Activated B cell treated with CpG ODN at 0.5 μM for 24 hours (primary cell): ENCODE data around the gene SUPT3H. TPM values are rescaled to one million over a fixed set of nuclear protein-coding genes. Genes with fewer than 3 reads are reported as not detected.

Source experiments
- ATAC-seq: fragments of 200-7000 bp; cut with Tn5 transposase; one replicate; pipeline ENCODE4 v1.10.0; 2021; ENCODE audit warnings: low read depth, mild to moderate bottlenecking, moderate library complexity
- CTCF ChIA-PET: fragments of 350-600 bp; sonication (Branson Sonifier 250); formaldehyde crosslinking; loops from one replicate; lab custom pipeline; 2021; ENCODE audit warnings: antibody characterized with exemption; lab: Charles Lee
- POLR2A ChIA-PET: fragments of 350-600 bp; sonication (Branson Sonifier 250); formaldehyde crosslinking; loops from one replicate; lab custom pipeline; 2021; ENCODE audit warnings: antibody characterized with exemption; lab: Charles Lee
- DNase-seq: peaks from one replicate; pipeline ENCODE4 v3.0.0; 2022
- H3K27ac Mint-ChIP-seq: one replicate; pipeline ENCODE4 v1.8.0; 2020; ENCODE audit warnings: mixed read lengths
- H3K27me3 Mint-ChIP-seq: one replicate; pipeline ENCODE4 v1.8.0; 2021; ENCODE audit warnings: mixed read lengths
- H3K36me3 Mint-ChIP-seq: one replicate; pipeline ENCODE4 v1.8.0; 2021; ENCODE audit warnings: low read depth, mixed read lengths
- H3K4me1 Mint-ChIP-seq: one replicate; pipeline ENCODE4 v1.8.0; 2021; ENCODE audit warnings: mixed read lengths
- H3K4me3 Mint-ChIP-seq: one replicate; pipeline ENCODE4 v1.8.0; 2020; ENCODE audit warnings: mild to moderate bottlenecking, mixed read lengths
- H3K9me3 Mint-ChIP-seq: one replicate; pipeline ENCODE4 v1.8.0; 2020; ENCODE audit warnings: mixed read lengths
- intact Hi-C: fragments of 100-400 bp; cut with micrococcal nuclease; formaldehyde crosslinking; loops from one replicate; pipeline ENCODE4 v1.15.1; 2024
- total RNA-seq: library from RNA; stranded (reverse); gene quantifications from 2 replicates; pipeline ENCODE4 v1.2.3, GENCODE V29; 2022
- TF ChIP-seq, protein P1 (sequence below): fragments of 200-600 bp; IDR thresholded peaks from one replicate; pipeline ENCODE4 v1.8.0; 2022; ENCODE audit warnings: antibody characterized with exemption, mild to moderate bottlenecking

SUPT3H gene
- total RNA-seq, 1 donor from 2014 or later: 9.9 TPM

DNA sequence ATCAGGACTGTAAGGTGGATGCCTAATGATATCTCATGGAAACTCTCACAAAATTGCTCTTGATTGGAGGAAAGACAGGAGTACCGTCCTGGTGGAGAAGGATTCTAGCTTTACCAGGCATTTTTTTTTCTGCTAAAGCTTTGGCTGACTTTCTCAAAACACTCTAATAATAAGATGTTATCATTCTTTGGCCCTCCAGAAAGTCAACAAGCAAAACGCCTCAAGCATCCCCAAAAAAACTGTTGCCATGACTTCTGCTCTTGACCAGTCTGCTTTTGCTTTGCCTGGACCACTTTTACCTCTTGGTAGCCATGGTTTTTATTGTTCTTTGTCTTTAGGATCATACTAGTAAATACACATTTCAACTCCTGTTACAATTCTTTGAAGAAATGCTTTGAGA, 105.1 kb downstream of the SUPT3H start:
- H3K4me1 Mint-ChIP-seq: no peaks in the 10 kb centered on the region
- ATAC-seq: no peak
- no peak overlapping the region for H3K27ac Mint-ChIP-seq
- H3K36me3 Mint-ChIP-seq: peaks cover 4% of the 10 kb centered on the region
- H3K9me3 Mint-ChIP-seq: peaks cover 2% of the 10 kb centered on the region
- CTCF ChIA-PET: no interaction called here
- H3K27me3 Mint-ChIP-seq: no peaks in the 10 kb centered on the region
- intact Hi-C loops: no loop called here
- TF ChIP-seq, protein P1, sequence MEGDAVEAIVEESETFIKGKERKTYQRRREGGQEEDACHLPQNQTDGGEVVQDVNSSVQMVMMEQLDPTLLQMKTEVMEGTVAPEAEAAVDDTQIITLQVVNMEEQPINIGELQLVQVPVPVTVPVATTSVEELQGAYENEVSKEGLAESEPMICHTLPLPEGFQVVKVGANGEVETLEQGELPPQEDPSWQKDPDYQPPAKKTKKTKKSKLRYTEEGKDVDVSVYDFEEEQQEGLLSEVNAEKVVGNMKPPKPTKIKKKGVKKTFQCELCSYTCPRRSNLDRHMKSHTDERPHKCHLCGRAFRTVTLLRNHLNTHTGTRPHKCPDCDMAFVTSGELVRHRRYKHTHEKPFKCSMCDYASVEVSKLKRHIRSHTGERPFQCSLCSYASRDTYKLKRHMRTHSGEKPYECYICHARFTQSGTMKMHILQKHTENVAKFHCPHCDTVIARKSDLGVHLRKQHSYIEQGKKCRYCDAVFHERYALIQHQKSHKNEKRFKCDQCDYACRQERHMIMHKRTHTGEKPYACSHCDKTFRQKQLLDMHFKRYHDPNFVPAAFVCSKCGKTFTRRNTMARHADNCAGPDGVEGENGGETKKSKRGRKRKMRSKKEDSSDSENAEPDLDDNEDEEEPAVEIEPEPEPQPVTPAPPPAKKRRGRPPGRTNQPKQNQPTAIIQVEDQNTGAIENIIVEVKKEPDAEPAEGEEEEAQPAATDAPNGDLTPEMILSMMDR: no peak
- no peak for DNase-seq
- no peak overlapping the region for H3K4me3 Mint-ChIP-seq
- POLR2A ChIA-PET: no interaction called here

DNA sequence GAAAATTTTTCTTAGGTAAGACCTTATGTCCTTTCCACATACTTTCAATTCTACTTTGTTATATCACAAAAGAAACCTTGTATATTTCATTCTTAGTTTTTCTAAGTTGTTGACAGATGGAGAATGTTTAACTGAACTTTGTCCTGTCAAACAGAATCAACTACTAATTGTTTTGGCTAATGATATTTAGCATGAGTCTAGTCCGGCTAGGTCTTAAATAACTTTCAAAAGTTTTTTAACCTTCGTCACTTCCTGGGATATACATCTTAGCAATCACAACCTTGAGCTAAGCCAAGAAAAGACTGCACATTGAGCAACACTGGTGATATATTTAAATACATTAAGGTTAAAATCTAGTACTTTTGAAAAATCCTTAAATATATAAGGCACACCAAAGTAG, 112.5 kb downstream of the SUPT3H start:
- POLR2A ChIA-PET: no interaction called here

DNA sequence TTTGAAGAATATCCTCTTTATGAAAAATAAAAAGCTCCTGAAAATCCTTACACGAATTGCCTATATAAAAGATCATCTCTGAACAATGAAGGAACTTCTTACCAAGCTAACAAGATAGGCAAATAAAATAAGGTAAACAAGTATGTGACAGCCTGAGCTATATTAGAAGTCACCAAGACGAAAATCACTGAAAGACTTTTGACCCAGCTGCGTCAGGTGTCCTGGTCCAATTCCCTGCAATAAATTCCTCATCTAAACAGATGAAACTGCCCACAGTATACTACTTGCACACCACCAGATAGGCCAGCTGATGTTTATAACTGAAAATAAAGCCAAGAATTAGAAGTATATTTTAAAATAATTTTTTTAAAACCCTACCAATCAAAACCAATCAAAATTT, 117.0 kb downstream of the SUPT3H start:
- TF ChIP-seq, protein P1: no peak
- ChIA-PET POLR2A (no interaction called here), CTCF (no interaction called here)
- no peak for DNase-seq
- Mint-ChIP-seq H3K4me1 (no peaks in the 10 kb centered on the region), H3K27ac (no peak overlapping the region), H3K9me3 (no peaks in the 10 kb centered on the region), H3K4me3 (no peak overlapping the region), H3K36me3 (no peaks in the 10 kb centered on the region), H3K27me3 (no peaks in the 10 kb centered on the region)
- intact Hi-C loops: no loop called here
- ATAC-seq: no peak

More for the DNA sequence above, 112.5 kb downstream of the SUPT3H start:
- ATAC-seq: no peak
- DNase-seq: no peak
- Mint-ChIP-seq H3K4me1 (no peaks in the 10 kb centered on the region), H3K27me3 (no peaks in the 10 kb centered on the region), H3K4me3 (no peak overlapping the region), H3K36me3 (no peaks in the 10 kb centered on the region), H3K27ac (no peak overlapping the region), H3K9me3 (no peaks in the 10 kb centered on the region)
- intact Hi-C loops: no loop called here
- CTCF ChIA-PET: no interaction called here
- TF ChIP-seq, protein P1: no peak

DNA sequence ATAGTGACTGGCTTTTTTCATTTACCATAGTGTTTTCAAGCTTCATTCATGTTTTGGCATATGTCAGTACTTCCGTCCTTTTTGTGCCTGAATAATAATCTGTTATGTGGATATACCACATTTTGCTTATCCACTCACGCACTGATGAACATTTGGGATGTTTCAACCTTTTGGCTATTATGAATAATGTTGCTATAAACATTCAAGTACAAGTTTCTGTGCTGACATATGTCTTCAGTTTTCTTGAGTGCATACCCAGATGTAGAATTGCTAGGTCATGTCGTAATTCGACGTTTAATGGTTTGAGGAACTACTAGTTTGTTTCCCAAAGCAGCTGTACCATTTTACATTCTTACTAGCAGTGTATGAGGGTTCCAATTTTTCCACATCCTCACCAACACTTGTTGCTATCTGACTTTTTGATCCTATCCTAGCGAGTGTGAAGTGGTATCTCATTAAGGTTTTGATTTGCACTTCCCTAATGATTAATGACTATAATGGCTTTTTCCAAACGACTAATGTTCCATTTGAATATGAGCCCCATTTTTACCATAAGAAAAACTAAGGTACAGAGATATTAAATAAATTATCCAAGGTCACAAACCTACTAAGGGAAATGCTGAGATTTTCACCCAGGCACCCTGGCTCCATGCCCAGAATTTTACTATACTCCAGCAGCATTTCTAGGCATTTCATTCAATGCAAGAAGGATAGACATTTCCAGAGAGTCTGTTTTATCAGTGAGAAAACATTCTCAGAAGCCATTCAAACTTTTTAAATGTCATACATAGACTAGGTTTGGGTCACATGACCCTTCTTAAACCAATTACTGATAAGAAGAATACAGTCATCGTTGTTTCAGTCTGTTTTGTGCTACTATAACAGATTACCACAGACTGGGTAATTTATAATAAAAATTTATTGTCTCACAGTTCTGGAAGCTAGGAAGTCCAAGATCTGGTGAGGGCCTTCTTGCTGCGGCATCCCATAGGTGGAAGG, 120.7 kb downstream of the SUPT3H start:
- Mint-ChIP-seq H3K4me1 (no peaks in the 10 kb centered on the region), H3K4me3 (no peak overlapping the region), H3K9me3 (no peaks in the 10 kb centered on the region), H3K36me3 (no peaks in the 10 kb centered on the region), H3K27me3 (no peaks in the 10 kb centered on the region), H3K27ac (no peak overlapping the region)
- intact Hi-C loops: no loop called here
- DNase-seq: no peak
- TF ChIP-seq, protein P1: no peak
- CTCF ChIA-PET: no interaction called here
- no peak for ATAC-seq
- POLR2A ChIA-PET: no interaction called here

DNA sequence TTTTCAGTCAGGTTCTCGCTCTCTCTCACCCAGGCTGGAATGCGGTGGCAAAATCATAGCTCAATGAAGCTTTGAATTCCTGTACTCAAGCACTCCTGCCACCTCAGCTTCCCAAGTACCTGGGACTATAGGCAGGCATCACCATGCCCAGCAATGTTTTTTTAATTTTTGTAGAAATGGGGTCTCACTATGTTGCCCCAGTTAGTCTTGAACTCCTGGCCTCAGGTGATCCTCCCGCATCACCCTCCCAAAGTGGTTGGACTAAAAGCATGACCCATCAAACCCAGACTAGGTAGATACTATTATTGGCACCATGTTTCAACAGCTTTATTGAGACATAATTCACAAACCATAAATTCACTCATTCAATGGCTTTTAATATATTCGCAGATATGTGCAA, 122.3 kb downstream of the SUPT3H start:
- no peaks in the 10 kb centered on the region for H3K9me3 Mint-ChIP-seq
- ATAC-seq: no peak
- intact Hi-C loops: no loop called here
- no peaks in the 10 kb centered on the region for H3K36me3 Mint-ChIP-seq
- TF ChIP-seq, protein P1: no peak
- H3K4me3 Mint-ChIP-seq: no peak overlapping the region
- ChIA-PET POLR2A (no interaction called here), CTCF (interaction anchor here (0.6 kb wide), 1 partner anchor 115 kb away, joined by 3 read pairs; no protein-coding TSS in a partner anchor)
- no peak overlapping the region for H3K27ac Mint-ChIP-seq
- H3K4me1 Mint-ChIP-seq: no peaks in the 10 kb centered on the region
- DNase-seq: no peak
- no peaks in the 10 kb centered on the region for H3K27me3 Mint-ChIP-seq
